ENCODE data around the gene LDLRAD2.

Gene LDLRAD2

GRCh38 chr1:21860971-21861370 is 48.9 kb downstream of the LDLRAD2 start:
- DNase-seq (ENCODE audit: low spot score): no peak

- DNase-seq (ENCODE audit: low spot score): no peak
Measured at GRCh38 chr1:21861602-21862429, 49.8 kb downstream of the LDLRAD2 start.

- DNase-seq (ENCODE audit: low spot score): no peak
Measured at GRCh38 chr1:21863981-21864380, 51.9 kb downstream of the LDLRAD2 start.

GRCh38 chr1:21864730-21865129 is 52.7 kb downstream of the LDLRAD2 start:
- no peak for DNase-seq (ENCODE audit: low spot score)

GRCh38 chr1:21865609-21865942 is 53.5 kb downstream of the LDLRAD2 start:
- DNase-seq (ENCODE audit: low spot score): no peak

GRCh38 chr1:21865943-21866706 is 54.1 kb downstream of the LDLRAD2 start:
- peak; percentile 88 for DNase-seq (ENCODE audit: low spot score)

GRCh38 chr1:21866707-21867043 is 54.6 kb downstream of the LDLRAD2 start:
- no peak for DNase-seq (ENCODE audit: low spot score)

GRCh38 chr1:21867451-21867996 is 55.5 kb downstream of the LDLRAD2 start:
- DNase-seq (ENCODE audit: low spot score): no peak

- DNase-seq (ENCODE audit: low spot score): no peak
Measured at GRCh38 chr1:21868482-21868881, 56.4 kb downstream of the LDLRAD2 start.

GRCh38 chr1:21868941-21869454 is 56.9 kb downstream of the LDLRAD2 start:
- no peak for DNase-seq (ENCODE audit: low spot score)

GRCh38 chr1:21869620-21870121 is 57.6 kb downstream of the LDLRAD2 start:
- DNase-seq (ENCODE audit: low spot score): peak; percentile 75

- DNase-seq (ENCODE audit: low spot score): no peak
Measured at GRCh38 chr1:21870611-21871010, 58.5 kb downstream of the LDLRAD2 start.

- DNase-seq (ENCODE audit: low spot score): no peak
Measured at GRCh38 chr1:21871943-21872342, 59.9 kb downstream of the LDLRAD2 start.

GRCh38 chr1:21872445-21873079 is 60.5 kb downstream of the LDLRAD2 start:
- DNase-seq (ENCODE audit: low spot score): no peak

- DNase-seq (ENCODE audit: low spot score): no peak
Measured at GRCh38 chr1:21873174-21873573, 61.1 kb downstream of the LDLRAD2 start.

GRCh38 chr1:21873761-21874160 is 61.7 kb downstream of the LDLRAD2 start:
- DNase-seq (ENCODE audit: low spot score): no peak

- no peak for DNase-seq (ENCODE audit: low spot score)
Measured at GRCh38 chr1:21874328-21874727, 62.3 kb downstream of the LDLRAD2 start.

Data from iPS-NIHi11 (cell line).